WERI-Rb-1 (cell line): ENCODE measurements around the gene RLN1.
"Not testable (repeated sequence)": the region's sequence is repeated elsewhere in the genome, so short reads cannot be mapped to it uniquely, and the experiment has no call there.

ENCODE experiments used
- DNase-seq: peaks from one replicate; pipeline ENCODE4 v3.0.0-alpha.2; 2020
- H3K27ac ChIP-seq: fragments of 250-450 bp; sonication (Bioruptor Pico); 2 replicates; pipeline ENCODE4 v1.5.1; 2020; ENCODE audit warnings: mild to moderate bottlenecking, moderate library complexity
- H3K27me3 ChIP-seq: fragments of 250-450 bp; sonication (Bioruptor Pico); 2 replicates; pipeline ENCODE4 v1.5.1; 2021; ENCODE audit warnings: mild to moderate bottlenecking, low read depth, moderate library complexity; ENCODE audit not compliant: insufficient read depth, severe bottlenecking
- H3K36me3 ChIP-seq: fragments of 250-450 bp; sonication (Bioruptor Pico); 2 replicates; pipeline ENCODE4 v1.5.1; 2020; ENCODE audit warnings: mild to moderate bottlenecking, moderate library complexity
- H3K4me3 ChIP-seq: 2 replicates; pipeline ENCODE4 v1.5.1; 2011; ENCODE audit warnings: low read depth, mild to moderate bottlenecking, control low read depth, low read length
- H3K9me3 ChIP-seq: fragments of 250-450 bp; sonication (Bioruptor Pico); 2 replicates; pipeline ENCODE4 v1.5.1; 2021; ENCODE audit warnings: mild to moderate bottlenecking, moderate library complexity; ENCODE audit not compliant: severe bottlenecking
- CTCF ChIP-seq: IDR thresholded peaks from 2 replicates; pipeline ENCODE4 v1.5.1; 2011; ENCODE audit warnings: low read depth, mild to moderate bottlenecking, control low read depth, inconsistent platforms, low read length

RLN1 gene

GRCh38 chr9:5310851-5311250, 28.8 kb downstream of the RLN1 start:
- no peak overlapping the region for H3K4me3 ChIP-seq
- H3K36me3 ChIP-seq, result no peaks in the 10 kb centered on the region
- no peak for DNase-seq
- no peak overlapping the region for H3K27ac ChIP-seq
- TF ChIP-seq CTCF, result no peak
- peaks cover 10% of the 10 kb centered on the region for H3K9me3 ChIP-seq
- H3K27me3 ChIP-seq, result no peaks in the 10 kb centered on the region

GRCh38 chr9:5305741-5306140, 33.9 kb downstream of the RLN1 start:
- Histone ChIP-seq H3K27ac (no peak overlapping the region), H3K36me3 (no peaks in the 10 kb centered on the region), H3K9me3 (no peaks in the 10 kb centered on the region), H3K4me3 (no peak overlapping the region), H3K27me3 (no peaks in the 10 kb centered on the region)
- no peak for TF ChIP-seq CTCF
- DNase-seq, result no peak

- not testable (repeated sequence) for H3K27ac ChIP-seq, H3K27me3 ChIP-seq, DNase-seq, H3K4me3 ChIP-seq, H3K9me3 ChIP-seq, H3K36me3 ChIP-seq
Observed at GRCh38 chr9:5303840-5304795, 35.6 kb downstream of the RLN1 start, which contains the start of gene RLN2. RLN2 (minus strand) TSS chr9:5304716; CDS start chr9:5304580, 136 bp downstream.

GRCh38 chr9:5301544-5301943, 38.1 kb downstream of the RLN1 start:
- H3K27ac ChIP-seq, result no peak overlapping the region
- no peaks in the 10 kb centered on the region for H3K9me3 ChIP-seq
- no peaks in the 10 kb centered on the region for H3K36me3 ChIP-seq
- no peak for TF ChIP-seq CTCF
- H3K27me3 ChIP-seq, result no peaks in the 10 kb centered on the region
- DNase-seq, result no peak
- H3K4me3 ChIP-seq, result no peak overlapping the region

- Histone ChIP-seq H3K36me3 (no peaks in the 10 kb centered on the region), H3K4me3 (no peak overlapping the region), H3K27me3 (no peaks in the 10 kb centered on the region), H3K27ac (no peak overlapping the region), H3K9me3 (no peaks in the 10 kb centered on the region)
- TF ChIP-seq CTCF, result no peak
- no peak for DNase-seq
Observed at GRCh38 chr9:5292141-5292540, 47.5 kb downstream of the RLN1 start.

- no peak for DNase-seq
- Histone ChIP-seq H3K27me3 (no peaks in the 10 kb centered on the region), H3K9me3 (no peaks in the 10 kb centered on the region), H3K27ac (no peak overlapping the region), H3K36me3 (no peaks in the 10 kb centered on the region), H3K4me3 (no peak overlapping the region)
- TF ChIP-seq CTCF, result no peak
Observed at GRCh38 chr9:5288591-5288990, 51.1 kb downstream of the RLN1 start.
